Measurements from ENCODE around the gene KHDC4.

KHDC4 gene

DNA sequence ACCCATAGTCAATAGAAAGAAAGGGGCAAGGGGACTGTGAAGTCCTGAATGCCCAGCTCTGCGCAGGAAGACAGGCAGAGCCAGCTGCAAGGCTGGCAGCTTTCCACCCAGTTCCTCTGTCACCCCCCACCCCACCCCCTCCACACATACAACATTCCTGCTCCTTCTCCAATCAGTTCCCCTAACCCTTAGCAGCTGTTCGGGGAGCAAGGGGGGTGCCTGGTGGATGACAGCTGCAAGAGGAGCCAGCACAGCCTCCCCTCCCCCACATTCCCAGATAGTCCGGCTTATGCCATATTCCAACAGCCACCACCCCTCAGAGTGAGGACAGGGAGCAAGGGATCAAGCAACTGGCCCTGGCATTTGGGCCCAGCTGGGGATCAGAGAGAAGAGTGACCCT, 34.5 kb upstream of the KHDC4 start:
- Histone ChIP-seq H3K36me3 (ENCODE audit: control insufficient read depth, insufficient read depth, low read length) (peaks cover 53% of the 10 kb centered on the region), H3K4me3 (ENCODE audit: insufficient read depth, low read depth, low read length, poor library complexity, severe bottlenecking) (no peak overlapping the region), H3K27me3 (replicated peaks; ENCODE audit: control insufficient read depth, insufficient read depth, low read length, poor library complexity, severe bottlenecking) (no peaks in the 10 kb centered on the region), H3K27ac (ENCODE audit: insufficient read depth, low read length, poor library complexity, severe bottlenecking) (peak overlapping the region; percentile 62), H3K9me3 (ENCODE audit: control insufficient read depth, low read length) (no peaks in the 10 kb centered on the region), H3K4me1 (ENCODE audit: control insufficient read depth, insufficient read depth, low read length, poor library complexity, severe bottlenecking) (peaks cover 68% of the 10 kb centered on the region)
- DNase-seq: no peak

DNA sequence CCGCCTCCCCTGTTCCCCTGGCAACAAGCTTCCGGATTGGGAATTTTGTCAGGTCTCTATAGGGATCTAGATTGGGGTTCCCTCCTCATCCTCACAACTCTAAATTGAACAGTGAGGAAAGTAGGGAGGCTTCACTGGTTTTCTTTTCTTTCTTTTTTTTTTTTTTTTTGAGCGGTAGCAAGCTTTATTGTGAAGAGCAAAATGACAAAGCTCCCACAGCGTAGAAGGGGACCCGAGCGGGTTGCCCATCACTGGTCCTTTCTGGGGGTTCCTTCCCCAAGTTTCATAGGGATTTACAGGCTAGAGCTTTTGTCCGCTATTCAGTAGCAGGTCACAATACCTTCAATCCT, 33.8 kb upstream of the KHDC4 start:
- H3K4me1 ChIP-seq (ENCODE audit: control insufficient read depth, insufficient read depth, low read length, poor library complexity, severe bottlenecking): peaks cover 63% of the 10 kb centered on the region
- H3K36me3 ChIP-seq (ENCODE audit: control insufficient read depth, insufficient read depth, low read length): peaks cover 55% of the 10 kb centered on the region
- H3K27ac ChIP-seq (ENCODE audit: insufficient read depth, low read length, poor library complexity, severe bottlenecking): peak overlapping the region; percentile 62
- no peak overlapping the region for H3K4me3 ChIP-seq (ENCODE audit: insufficient read depth, low read depth, low read length, poor library complexity, severe bottlenecking)
- no peaks in the 10 kb centered on the region for H3K27me3 ChIP-seq (replicated peaks; ENCODE audit: control insufficient read depth, insufficient read depth, low read length, poor library complexity, severe bottlenecking)
- no peaks in the 10 kb centered on the region for H3K9me3 ChIP-seq (ENCODE audit: control insufficient read depth, low read length)
- no peak for DNase-seq

DNA sequence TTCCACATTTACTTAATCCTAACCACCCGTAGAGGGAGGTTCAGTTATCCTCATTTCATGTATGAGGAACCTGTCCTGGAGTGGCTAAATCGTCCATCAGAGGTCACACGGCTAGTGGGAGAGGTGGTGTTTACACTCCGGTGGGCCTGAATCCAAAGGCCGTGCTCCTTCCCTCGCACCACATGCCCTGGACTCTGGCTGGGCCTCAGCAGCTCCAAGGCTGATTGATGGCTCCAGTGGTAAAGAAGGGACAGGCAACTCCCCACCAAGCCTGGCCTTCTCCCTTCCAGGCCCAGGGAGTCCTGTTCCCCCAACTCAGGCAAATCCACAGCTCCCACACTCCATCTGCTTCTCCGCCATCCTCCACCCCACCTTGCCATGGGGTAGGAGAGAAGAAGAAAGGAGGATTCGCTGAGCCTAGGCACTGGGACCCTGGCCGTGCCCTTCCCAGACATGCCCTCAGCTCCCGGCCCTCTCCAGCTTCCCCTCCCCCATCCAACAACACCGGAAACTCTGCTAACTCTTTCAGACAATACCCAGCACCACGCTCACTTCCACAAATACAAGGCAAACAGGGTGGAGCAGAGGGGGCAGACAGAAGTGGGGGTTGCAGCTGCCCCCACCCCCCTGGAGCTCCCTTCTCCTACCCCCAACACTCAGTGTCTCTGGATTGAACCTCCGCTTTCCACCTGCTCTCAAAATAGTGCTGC, 33.3 kb upstream of the KHDC4 start:
- Histone ChIP-seq H3K36me3 (ENCODE audit: control insufficient read depth, insufficient read depth, low read length) (peaks cover 60% of the 10 kb centered on the region), H3K4me3 (ENCODE audit: insufficient read depth, low read depth, low read length, poor library complexity, severe bottlenecking) (peak overlapping the region; percentile 1), H3K27ac (ENCODE audit: insufficient read depth, low read length, poor library complexity, severe bottlenecking) (peak overlapping the region; percentile 62), H3K4me1 (ENCODE audit: control insufficient read depth, insufficient read depth, low read length, poor library complexity, severe bottlenecking) (peaks cover 57% of the 10 kb centered on the region), H3K27me3 (replicated peaks; ENCODE audit: control insufficient read depth, insufficient read depth, low read length, poor library complexity, severe bottlenecking) (no peaks in the 10 kb centered on the region), H3K9me3 (ENCODE audit: control insufficient read depth, low read length) (no peaks in the 10 kb centered on the region)
- DNase-seq: no peak

DNA sequence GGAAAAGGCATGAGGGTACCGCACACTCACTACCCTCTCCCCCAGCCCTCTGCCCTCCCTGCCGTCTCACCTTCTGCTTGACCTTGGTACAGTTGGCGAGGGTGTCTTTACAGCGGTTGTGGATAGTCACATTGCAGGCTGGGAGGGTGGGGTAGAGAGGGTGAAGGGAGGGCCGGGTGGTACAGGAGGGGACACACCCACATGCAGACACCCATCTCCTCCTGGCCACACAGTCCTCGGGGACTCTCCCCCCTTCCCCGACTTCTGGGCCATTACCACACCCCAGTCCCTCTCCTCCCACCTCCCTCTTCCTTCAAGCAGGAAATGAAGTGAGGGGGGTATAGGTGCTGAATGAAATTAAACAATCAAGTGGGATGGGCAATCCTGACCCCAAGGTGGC, 32.5 kb upstream of the KHDC4 start:
- Histone ChIP-seq H3K27ac (ENCODE audit: insufficient read depth, low read length, poor library complexity, severe bottlenecking) (peak overlapping the region; percentile 62), H3K4me3 (ENCODE audit: insufficient read depth, low read depth, low read length, poor library complexity, severe bottlenecking) (no peak overlapping the region), H3K36me3 (ENCODE audit: control insufficient read depth, insufficient read depth, low read length) (peaks cover 68% of the 10 kb centered on the region), H3K4me1 (ENCODE audit: control insufficient read depth, insufficient read depth, low read length, poor library complexity, severe bottlenecking) (peaks cover 52% of the 10 kb centered on the region), H3K9me3 (ENCODE audit: control insufficient read depth, low read length) (no peaks in the 10 kb centered on the region), H3K27me3 (replicated peaks; ENCODE audit: control insufficient read depth, insufficient read depth, low read length, poor library complexity, severe bottlenecking) (no peaks in the 10 kb centered on the region)
- no peak for DNase-seq

DNA sequence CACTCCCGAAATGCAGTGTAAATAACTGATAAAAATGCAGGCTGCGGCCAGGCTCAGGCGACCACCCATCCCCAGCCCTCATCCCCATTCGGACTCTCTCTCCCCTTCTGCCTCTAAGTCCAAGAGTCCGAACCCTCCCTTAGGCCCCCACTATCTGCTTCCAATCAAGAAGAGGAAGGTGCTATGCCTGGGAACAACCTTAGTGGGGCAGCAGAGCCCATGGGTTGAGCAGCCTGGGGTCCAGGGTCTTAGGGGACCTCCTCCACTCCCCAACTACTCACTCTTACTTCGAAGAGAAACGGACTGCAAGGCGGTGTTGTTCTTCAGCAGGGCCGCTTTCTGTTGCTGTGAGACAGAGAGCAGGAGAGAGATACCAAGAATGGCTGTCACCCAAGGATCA, 31.9 kb upstream of the KHDC4 start:
- peaks cover 47% of the 10 kb centered on the region for H3K4me1 ChIP-seq (ENCODE audit: control insufficient read depth, insufficient read depth, low read length, poor library complexity, severe bottlenecking)
- no peak overlapping the region for H3K4me3 ChIP-seq (ENCODE audit: insufficient read depth, low read depth, low read length, poor library complexity, severe bottlenecking)
- no peaks in the 10 kb centered on the region for H3K27me3 ChIP-seq (replicated peaks; ENCODE audit: control insufficient read depth, insufficient read depth, low read length, poor library complexity, severe bottlenecking)
- no peak for DNase-seq
- peak overlapping the region; percentile 62 for H3K27ac ChIP-seq (ENCODE audit: insufficient read depth, low read length, poor library complexity, severe bottlenecking)
- H3K36me3 ChIP-seq (ENCODE audit: control insufficient read depth, insufficient read depth, low read length): peaks cover 74% of the 10 kb centered on the region
- H3K9me3 ChIP-seq (ENCODE audit: control insufficient read depth, low read length): no peaks in the 10 kb centered on the region

DNA sequence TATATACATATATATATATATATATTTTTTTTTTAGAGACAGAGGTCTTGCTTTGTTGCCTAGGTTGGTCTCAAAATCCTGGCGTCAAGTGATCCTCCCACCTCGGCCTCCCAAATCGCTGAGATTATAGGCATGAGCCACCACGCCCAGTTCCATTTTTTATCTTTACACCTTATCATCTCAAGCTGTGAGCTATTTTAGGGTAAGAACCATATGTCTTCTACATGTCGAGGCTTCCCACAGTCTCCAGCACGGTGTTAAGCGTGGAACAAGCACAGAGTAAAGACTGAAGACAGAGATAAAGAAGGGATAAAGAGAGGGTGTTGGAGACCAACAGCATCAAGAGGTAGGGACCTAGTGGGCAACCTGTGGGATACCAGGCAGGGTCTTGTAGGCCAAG, 30.0 kb upstream of the KHDC4 start:
- no peaks in the 10 kb centered on the region for H3K27me3 ChIP-seq (replicated peaks; ENCODE audit: control insufficient read depth, insufficient read depth, low read length, poor library complexity, severe bottlenecking)
- H3K9me3 ChIP-seq (ENCODE audit: control insufficient read depth, low read length): no peaks in the 10 kb centered on the region
- H3K4me3 ChIP-seq (ENCODE audit: insufficient read depth, low read depth, low read length, poor library complexity, severe bottlenecking): no peak overlapping the region
- peaks cover 27% of the 10 kb centered on the region for H3K4me1 ChIP-seq (ENCODE audit: control insufficient read depth, insufficient read depth, low read length, poor library complexity, severe bottlenecking)
- no peak for DNase-seq
- H3K36me3 ChIP-seq (ENCODE audit: control insufficient read depth, insufficient read depth, low read length): peaks cover 90% of the 10 kb centered on the region
- H3K27ac ChIP-seq (ENCODE audit: insufficient read depth, low read length, poor library complexity, severe bottlenecking): no peak overlapping the region

DNA sequence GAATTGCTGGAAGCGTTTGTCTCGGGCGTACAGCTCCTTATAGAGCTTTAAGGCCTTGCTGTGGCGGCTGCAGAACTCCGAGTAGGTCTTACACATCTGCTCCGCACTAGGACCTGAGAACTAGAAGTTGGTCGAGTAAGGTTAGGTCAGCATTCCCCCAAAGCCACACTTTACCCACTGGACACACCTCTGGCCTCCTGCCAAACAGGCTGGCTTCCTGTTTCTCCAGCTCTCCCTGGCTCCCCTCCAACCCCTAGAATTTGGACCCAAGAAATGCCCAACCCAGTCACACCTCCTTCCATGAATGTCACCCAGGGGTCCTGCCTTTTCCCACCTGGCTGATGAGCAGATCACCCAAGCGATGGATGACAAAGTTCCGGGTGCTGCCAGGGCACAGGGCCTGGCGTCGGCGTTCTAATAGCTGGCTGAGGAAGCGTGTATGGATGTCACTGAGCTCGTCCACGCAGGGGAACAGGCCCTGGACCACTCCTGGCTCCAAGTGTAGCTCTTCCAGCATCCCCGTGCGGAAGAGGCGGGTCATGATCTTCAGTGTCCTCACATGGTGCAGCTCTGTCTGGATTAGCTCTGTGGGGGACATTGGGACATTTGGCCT, 28.5 kb upstream of the KHDC4 start:
- no peak overlapping the region for H3K27ac ChIP-seq (ENCODE audit: insufficient read depth, low read length, poor library complexity, severe bottlenecking)
- no peak for DNase-seq
- no peak overlapping the region for H3K4me3 ChIP-seq (ENCODE audit: insufficient read depth, low read depth, low read length, poor library complexity, severe bottlenecking)
- peaks cover 12% of the 10 kb centered on the region for H3K4me1 ChIP-seq (ENCODE audit: control insufficient read depth, insufficient read depth, low read length, poor library complexity, severe bottlenecking)
- no peaks in the 10 kb centered on the region for H3K9me3 ChIP-seq (ENCODE audit: control insufficient read depth, low read length)
- H3K36me3 ChIP-seq (ENCODE audit: control insufficient read depth, insufficient read depth, low read length): peaks cover 86% of the 10 kb centered on the region
- H3K27me3 ChIP-seq (replicated peaks; ENCODE audit: control insufficient read depth, insufficient read depth, low read length, poor library complexity, severe bottlenecking): no peaks in the 10 kb centered on the region

DNA sequence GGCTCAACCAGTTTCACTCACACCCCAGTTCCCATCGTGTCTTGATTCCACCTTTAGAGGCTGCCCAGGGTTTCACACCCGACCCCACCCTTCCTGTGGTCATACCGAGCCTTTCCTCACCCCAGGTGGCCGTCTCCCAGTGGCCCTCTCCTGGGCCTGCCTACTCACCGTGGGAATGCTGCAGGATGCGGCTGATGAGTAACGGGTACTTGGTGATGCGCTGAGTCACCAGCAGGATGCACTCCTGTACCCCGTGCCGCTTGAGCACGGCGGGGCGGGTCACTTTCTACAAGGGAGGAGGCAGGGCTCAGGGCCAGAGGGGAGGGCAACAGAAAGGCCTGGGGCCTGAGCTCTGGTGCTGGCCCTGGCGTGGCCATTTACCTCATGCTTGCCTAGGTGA, 27.7 kb upstream of the KHDC4 start:
- Histone ChIP-seq H3K4me1 (ENCODE audit: control insufficient read depth, insufficient read depth, low read length, poor library complexity, severe bottlenecking) (peaks cover 5% of the 10 kb centered on the region), H3K36me3 (ENCODE audit: control insufficient read depth, insufficient read depth, low read length) (peaks cover 86% of the 10 kb centered on the region), H3K27me3 (replicated peaks; ENCODE audit: control insufficient read depth, insufficient read depth, low read length, poor library complexity, severe bottlenecking) (no peaks in the 10 kb centered on the region), H3K27ac (ENCODE audit: insufficient read depth, low read length, poor library complexity, severe bottlenecking) (peak overlapping the region; percentile 18), H3K4me3 (ENCODE audit: insufficient read depth, low read depth, low read length, poor library complexity, severe bottlenecking) (no peak overlapping the region), H3K9me3 (ENCODE audit: control insufficient read depth, low read length) (no peaks in the 10 kb centered on the region)
- DNase-seq: peak in 1 of 3 donors; percentile 17

DNA sequence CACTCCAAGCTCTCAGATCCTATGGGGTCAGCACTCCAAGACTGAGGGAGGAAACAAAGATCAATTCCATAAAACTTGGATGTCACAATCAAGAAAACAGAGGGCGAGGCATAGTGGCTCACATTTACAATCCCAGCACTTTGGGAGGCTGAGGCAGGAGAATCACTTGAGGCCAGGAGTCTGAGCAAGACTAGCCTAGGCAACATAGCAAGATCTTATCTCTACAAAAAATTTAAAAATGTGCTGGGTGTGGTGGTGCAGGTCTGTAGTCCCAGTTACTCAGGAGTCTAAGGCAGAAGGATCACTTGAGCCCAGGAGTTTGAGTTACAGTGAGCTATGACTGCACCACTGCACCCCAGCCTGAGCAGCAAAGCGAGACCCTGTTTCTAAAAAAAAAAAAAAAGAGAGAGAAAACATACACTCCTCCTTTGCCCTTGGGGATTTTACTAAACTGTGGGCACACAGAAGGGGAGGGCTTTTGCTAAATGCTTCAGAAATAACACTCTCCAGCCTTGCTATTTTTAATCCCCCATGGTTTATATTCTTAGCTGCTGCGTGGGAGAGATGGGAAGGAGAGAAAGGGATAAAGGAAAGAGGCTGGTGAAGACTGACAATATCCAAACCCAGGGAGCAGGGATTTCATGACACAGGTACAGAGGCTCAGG, 26.0 kb upstream of the KHDC4 start:
- H3K4me3 ChIP-seq (ENCODE audit: insufficient read depth, low read depth, low read length, poor library complexity, severe bottlenecking): no peak overlapping the region
- H3K27me3 ChIP-seq (replicated peaks; ENCODE audit: control insufficient read depth, insufficient read depth, low read length, poor library complexity, severe bottlenecking): no peaks in the 10 kb centered on the region
- H3K27ac ChIP-seq (ENCODE audit: insufficient read depth, low read length, poor library complexity, severe bottlenecking): peak overlapping the region; percentile 42
- H3K9me3 ChIP-seq (ENCODE audit: control insufficient read depth, low read length): no peaks in the 10 kb centered on the region
- DNase-seq: no peak
- peaks cover 79% of the 10 kb centered on the region for H3K36me3 ChIP-seq (ENCODE audit: control insufficient read depth, insufficient read depth, low read length)
- H3K4me1 ChIP-seq (ENCODE audit: control insufficient read depth, insufficient read depth, low read length, poor library complexity, severe bottlenecking): peaks cover 3% of the 10 kb centered on the region

DNA sequence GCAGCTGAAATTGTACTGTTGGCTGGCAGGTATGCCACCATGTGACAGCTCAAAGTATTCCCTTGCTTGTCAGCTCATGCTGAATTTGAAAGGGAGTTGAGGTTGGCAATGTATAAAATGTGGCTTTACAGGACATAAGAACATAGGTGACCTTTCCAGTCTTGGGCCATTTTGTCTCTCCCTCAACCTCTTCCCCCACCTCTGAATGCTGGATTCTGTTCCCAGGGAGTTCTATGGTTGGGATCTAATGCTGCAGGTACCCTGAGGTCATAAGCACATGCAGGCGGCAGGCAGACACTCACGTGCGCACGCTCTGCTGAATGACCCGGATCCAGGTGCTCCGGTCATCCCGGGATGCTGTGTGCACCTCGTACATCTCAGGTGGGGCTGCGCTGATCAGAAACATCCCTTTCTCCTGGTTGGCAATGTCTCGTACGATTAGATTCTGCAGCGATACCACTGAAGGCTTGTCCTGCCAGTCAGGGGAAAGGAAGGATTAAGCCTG, 23.2 kb upstream of the KHDC4 start:
- H3K9me3 ChIP-seq (ENCODE audit: control insufficient read depth, low read length): no peaks in the 10 kb centered on the region
- H3K4me1 ChIP-seq (ENCODE audit: control insufficient read depth, insufficient read depth, low read length, poor library complexity, severe bottlenecking): peaks cover 3% of the 10 kb centered on the region
- H3K27me3 ChIP-seq (replicated peaks; ENCODE audit: control insufficient read depth, insufficient read depth, low read length, poor library complexity, severe bottlenecking): no peaks in the 10 kb centered on the region
- H3K36me3 ChIP-seq (ENCODE audit: control insufficient read depth, insufficient read depth, low read length): peaks cover 85% of the 10 kb centered on the region
- no peak overlapping the region for H3K27ac ChIP-seq (ENCODE audit: insufficient read depth, low read length, poor library complexity, severe bottlenecking)
- DNase-seq: no peak
- H3K4me3 ChIP-seq (ENCODE audit: insufficient read depth, low read depth, low read length, poor library complexity, severe bottlenecking): no peak overlapping the region
